Upper lobe of left lung (tissue), 4 donors: ENCODE data around the gene MAGEA9B.

Experiments
- CTCF ChIP-seq, 6 experiments: fragments of 450-650 bp in 4 of 6; fragments of 200-600 bp in 2 of 6; sonication (generic) in 2 of 6; IDR thresholded peaks; one replicate each; pipeline ENCODE4 v1.5.1; 2016 to 2019; ENCODE audit warnings: antibody characterized with exemption in 6 of 6
- EP300 ChIP-seq, 4 donors: sonication (generic); formaldehyde crosslinking; IDR thresholded peaks; one replicate each; pipeline ENCODE4 v1.5.1; 2017; ENCODE audit warnings: antibody characterized with exemption in 4 of 4, control low read depth in 2 of 4

- TF ChIP-seq CTCF (IDR thresholded peaks at IDR 0.05) (no peak), EP300 (IDR thresholded peaks at IDR 0.05) (no peak)
Observed at GRCh38 chrX:149539283-149540130, 47.8 kb downstream of the MAGEA9B start.
